ENCODE data around the gene GYS1.

GYS1 gene

GRCh38 chr19:48963371-48964204 lies 29.5 kb downstream of the GYS1 start:
- peak; percentile 51 to 60 for DNase-seq

GRCh38 chr19:48962849-48963165 lies 30.3 kb downstream of the GYS1 start:
- DNase-seq: no peak

- peak; percentile 40 for DNase-seq
Measured at GRCh38 chr19:48962029-48962848, 30.9 kb downstream of the GYS1 start.

GRCh38 chr19:48961673-48962028 lies 31.5 kb downstream of the GYS1 start:
- no peak for DNase-seq

- no peak for DNase-seq
Measured at GRCh38 chr19:48961051-48961649, 32.0 kb downstream of the GYS1 start.

- no peak for DNase-seq
Measured at GRCh38 chr19:48959341-48960239, 33.5 kb downstream of the GYS1 start.

DNA sequence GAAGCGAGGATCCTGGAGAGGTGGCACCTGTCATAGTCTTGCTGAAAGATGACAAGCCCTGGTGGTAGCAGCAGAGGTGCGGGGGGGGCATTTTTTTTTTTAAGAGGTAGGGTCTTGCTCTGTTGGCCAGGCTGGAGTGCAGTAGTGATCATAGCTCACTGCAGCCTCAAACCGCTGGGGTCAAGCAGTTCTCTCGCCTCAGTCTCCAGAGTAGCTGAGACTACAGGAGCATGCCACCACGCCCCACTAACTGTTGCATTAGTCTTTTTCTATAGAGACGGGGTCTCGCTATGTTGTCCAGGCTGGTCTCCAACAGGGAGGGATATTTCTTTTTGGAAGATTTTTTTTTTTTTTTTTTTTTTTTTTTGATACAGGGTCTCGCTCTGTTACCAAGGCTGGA lies 35.1 kb downstream of the GYS1 start:
- no peak for DNase-seq

- DNase-seq: no peak
Measured at GRCh38 chr19:48955308-48955958, 37.7 kb downstream of the GYS1 start.

DNA sequence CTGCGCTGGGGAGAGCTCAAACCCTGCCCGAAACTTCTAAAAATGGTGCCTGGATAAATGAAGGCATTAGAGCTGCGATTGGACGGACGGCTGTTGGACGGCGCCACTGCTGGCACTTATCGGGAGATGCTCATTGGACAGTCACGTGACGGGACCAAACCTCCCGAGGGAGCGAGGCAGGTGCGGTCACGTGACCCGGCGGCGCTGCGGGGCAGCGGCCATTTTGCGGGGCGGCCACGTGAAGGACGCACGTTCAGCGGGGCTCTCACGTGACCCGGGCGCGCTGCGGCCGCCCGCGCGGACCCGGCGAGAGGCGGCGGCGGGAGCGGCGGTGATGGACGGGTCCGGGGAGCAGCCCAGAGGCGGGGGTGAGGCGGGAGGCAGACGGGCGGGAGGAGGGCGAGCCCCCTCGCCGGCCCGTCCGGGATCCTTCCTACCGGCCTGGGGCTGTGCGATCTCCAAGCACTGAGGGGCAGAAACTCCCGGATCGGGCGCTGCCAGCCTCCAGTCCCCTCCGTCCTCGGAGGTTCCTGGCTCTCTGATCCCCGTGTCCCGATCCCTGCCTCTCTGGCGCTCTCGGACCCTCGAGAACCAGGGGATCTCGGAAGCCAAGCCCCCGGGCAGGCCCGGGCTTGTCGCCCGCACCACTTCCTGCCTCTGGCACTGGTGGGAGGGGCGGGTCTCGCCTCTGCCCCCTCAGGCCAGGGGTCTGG lies 38.4 kb downstream of the GYS1 start, which contains the start of gene BAX:
Gene BAX, plus strand, starts transcription at position 281 of the 713 bp plus-strand sequence. Its CDS starts 54 bp downstream, at position 335.
- peak; percentile 20 to 71 for DNase-seq

- no peak for DNase-seq
Measured at GRCh38 chr19:48953990-48954594, 39.0 kb downstream of the GYS1 start.

DNA sequence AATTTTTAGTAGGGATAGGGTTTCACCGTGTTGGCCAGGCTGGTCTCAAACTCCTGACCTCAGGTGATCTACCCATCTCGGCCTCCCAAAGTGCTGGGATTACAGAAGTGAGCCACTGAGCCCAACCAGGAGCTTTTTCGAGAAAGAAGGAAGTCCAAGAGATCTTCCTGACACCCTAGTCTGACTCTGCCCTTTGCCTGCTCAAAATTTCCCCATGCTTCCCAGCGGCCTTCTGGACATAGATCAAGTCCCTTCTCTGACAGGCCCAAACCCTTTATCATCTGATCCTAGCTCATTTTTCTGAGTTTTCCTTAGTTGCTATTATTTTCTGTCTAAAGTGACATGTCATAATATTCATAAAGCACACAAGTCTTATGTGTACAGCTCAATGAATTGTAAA lies 40.0 kb downstream of the GYS1 start:
- no peak for DNase-seq

DNA sequence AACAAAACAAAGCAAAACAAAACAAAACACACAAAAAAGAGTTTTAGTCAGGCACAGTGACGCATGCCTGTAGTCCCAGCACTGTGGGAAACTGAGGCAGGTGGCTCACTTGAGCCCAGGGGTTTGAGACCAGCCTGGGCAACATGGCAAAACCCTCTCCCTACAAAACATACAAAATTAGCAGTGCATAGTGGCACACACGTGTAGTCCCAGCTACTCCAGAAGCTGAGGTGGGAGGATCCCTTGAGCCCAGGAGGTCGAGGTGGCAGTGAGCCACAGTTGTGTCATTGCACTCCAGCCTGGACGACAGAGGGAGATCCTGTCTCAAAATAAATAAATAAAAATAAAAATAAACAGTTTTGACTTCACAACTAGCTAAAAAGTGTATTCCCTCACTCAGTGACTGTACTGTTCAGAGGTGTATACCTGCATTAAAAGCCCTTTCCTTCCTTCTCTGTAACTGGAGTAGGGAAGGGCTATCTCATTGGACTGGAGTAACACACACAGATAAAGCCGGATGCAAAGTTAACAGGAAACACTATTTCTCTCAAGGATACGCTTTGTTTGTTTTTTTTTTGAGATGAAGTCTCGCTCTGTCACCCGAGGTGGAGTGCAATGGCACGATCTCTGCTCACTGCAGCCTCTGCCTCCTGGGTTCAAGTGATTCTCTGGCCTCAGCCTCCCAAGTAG lies 42.1 kb downstream of the GYS1 start:
- DNase-seq: no peak

- DNase-seq: no peak
Measured at GRCh38 chr19:48950159-48950558, 43.0 kb downstream of the GYS1 start.

DNA sequence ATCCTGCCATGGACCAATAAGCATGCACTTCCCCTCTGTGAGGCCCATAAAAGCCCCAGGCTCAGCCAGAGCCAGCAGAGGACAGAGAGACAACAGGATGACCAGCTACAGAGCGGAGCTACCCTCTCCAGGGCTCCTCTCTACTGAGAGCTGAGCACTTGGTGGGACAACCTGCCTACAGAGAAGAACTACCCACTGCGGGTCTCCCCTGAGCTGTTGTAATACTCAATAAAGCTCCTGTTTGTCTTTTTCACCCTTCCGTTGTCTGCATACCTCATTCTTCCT lies 45.9 kb downstream of the GYS1 start:
- no peak for DNase-seq

GRCh38 chr19:48946463-48947257 lies 46.4 kb downstream of the GYS1 start:
- no peak for DNase-seq

DNA sequence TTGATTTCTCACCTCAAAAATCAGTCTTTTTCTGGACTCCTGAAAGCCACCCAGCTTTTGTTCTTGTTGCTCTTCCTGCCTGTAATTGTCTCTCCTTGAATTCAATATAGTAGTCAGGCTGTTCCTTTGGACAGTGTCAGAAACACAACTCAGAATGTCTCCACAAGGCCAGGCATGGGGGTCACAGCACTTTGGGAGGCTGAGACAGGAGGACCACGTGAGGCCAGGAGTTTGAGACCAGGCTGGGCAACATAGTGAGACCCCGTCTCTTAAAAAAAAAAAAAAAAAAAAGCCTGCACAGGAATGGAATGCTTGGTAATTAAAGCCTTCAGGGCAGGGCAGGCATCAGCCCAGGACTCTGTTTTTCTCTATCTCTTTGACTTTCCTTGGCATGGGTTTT lies 47.3 kb downstream of the GYS1 start:
- DNase-seq: no peak

DNA sequence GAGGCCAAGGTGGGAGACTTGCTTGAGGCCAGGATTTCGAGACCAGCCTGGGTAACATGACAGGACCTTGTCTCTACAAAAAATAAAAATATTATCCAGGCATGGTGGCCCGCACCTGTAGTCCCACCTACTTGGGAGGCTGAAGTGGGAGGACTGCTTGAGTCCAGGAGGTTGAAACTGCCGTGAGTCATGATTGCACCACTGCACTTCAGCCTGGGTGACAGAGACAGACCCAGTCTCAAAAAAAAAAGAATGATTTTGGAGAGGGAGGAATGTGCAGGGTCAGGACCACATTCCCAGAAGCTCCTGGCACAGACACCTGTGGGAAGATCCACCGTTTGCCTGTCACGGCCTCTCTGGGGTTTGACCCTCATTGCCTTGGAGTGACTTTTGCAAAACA lies 47.7 kb downstream of the GYS1 start:
- no peak for DNase-seq

GRCh38 chr19:48943081-48943480 lies 50.0 kb downstream of the GYS1 start:
- DNase-seq: no peak

GRCh38 chr19:48940902-48941301 lies 52.2 kb downstream of the GYS1 start:
- DNase-seq: no peak

GRCh38 chr19:48938256-48938655 lies 54.9 kb downstream of the GYS1 start:
- DNase-seq: no peak

Measured in bone marrow (tissue), 2 donors.